NB4 (cell line): ENCODE measurements around the gene USP33.

ENCODE experiments used
- CTCF ChIP-seq: IDR thresholded peaks from one replicate; pipeline ENCODE4 v1.5.1; 2012; ENCODE audit warnings: low read depth, low read length
- POLR2A ChIP-seq: IDR thresholded peaks from 2 replicates; pipeline ENCODE4 v1.6.1; 2011; ENCODE audit warnings: mild to moderate bottlenecking; ENCODE audit not compliant: insufficient read length; ENCODE audit errors: extremely low read depth

- TF ChIP-seq CTCF (no peak), POLR2A (no peak)
Observed at GRCh38 chr1:77742011-77742555, 17.6 kb downstream of the USP33 start.
